ENCODE data around the gene RIN3.

RIN3 gene

DNA sequence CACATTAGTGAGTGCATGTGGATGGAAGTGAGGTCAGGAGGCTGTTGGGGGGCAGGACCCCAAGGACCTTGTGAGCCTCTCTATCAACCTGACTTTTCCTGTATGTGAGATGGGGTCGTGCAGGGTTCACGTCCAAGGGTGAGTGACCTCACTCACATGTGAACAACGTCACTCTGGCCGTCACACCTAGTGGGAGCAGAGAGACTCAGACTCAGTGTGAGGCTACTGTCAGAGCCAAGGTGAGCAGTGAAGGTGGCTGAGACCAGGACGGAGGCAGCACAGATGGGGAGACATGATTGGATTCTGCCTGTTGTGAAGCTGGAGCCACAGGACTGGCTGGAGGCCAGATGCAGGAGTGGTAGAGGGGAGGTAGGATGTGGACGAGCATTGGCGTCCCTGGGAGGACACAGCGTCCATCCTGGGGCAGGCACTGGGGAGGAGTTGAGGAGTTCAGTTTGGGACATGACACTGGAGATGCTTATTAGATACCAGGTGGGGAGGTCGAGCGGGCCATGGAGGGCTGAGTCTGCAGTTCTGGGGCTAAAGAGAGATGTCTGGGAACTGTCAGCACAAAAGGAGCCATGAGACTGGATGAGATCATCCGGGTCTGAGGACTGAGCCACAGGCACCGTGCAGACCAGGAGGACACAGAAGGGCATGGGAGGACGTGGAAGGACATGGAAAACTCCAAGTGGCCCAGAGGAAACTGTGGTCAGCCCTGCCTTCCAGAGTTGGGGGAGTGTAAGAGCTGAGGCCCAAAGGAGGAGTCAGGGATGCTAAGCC, 142.0 kb downstream of the RIN3 start:
- no peaks in the 10 kb centered on the region for H3K36me3 ChIP-seq (ENCODE audit: control insufficient read depth, insufficient read depth, low read length)
- H3K4me3 ChIP-seq (ENCODE audit: low read depth, low read length), result no peak overlapping the region
- H3K27me3 ChIP-seq (ENCODE audit: control insufficient read depth, insufficient read depth, low read length), result no peaks in the 10 kb centered on the region
- H3K9me3 ChIP-seq (ENCODE audit: control insufficient read depth, insufficient read depth, low read length), result no peaks in the 10 kb centered on the region
- no peaks in the 10 kb centered on the region for H3K4me1 ChIP-seq (ENCODE audit: control insufficient read depth, insufficient read depth, low read length)
- H3K9ac ChIP-seq (ENCODE audit: low read depth, low read length), result no peak overlapping the region

DNA sequence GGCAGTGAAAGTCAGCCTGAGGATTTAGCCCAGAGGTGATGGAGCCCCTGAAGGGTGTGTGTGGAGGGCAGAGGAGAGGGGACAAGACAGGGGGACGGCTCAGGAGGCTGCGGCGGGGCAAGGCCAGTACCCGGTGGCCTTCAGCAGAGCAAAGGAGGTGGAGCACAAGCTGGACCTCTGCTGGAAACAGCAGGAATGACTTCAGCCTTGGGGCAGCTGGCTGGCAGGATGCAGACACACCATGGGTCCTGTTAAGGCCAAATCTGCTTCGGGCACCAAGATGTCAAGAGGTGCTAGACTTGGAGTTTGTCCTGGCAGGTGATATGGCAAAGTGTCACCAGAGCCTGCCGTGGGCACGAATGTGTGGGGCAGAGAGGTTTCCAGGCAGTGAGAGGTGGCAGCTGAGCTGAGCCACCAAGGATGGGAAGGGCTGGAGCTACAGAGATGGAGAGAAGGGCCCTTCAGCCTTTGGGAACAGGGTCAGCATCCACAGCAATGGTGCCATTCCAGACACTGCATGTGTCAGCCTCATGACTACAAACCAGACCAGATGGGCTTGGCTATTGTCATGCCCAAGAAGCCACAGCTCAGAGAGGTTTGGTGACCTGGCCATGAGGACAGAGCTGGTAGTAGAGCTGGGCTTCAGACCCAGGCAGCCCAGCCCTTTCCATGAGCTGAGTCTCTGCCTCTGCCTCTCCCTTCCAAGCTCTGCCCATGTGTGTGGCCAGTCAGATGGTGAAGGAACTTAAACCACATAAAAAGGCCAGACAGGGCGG, 142.9 kb downstream of the RIN3 start:
- Histone ChIP-seq H3K36me3 (ENCODE audit: control insufficient read depth, insufficient read depth, low read length) (no peaks in the 10 kb centered on the region), H3K9me3 (ENCODE audit: control insufficient read depth, insufficient read depth, low read length) (no peaks in the 10 kb centered on the region), H3K27me3 (ENCODE audit: control insufficient read depth, insufficient read depth, low read length) (no peaks in the 10 kb centered on the region), H3K4me1 (ENCODE audit: control insufficient read depth, insufficient read depth, low read length) (no peaks in the 10 kb centered on the region), H3K9ac (ENCODE audit: low read depth, low read length) (no peak overlapping the region), H3K4me3 (ENCODE audit: low read depth, low read length) (no peak overlapping the region)

DNA sequence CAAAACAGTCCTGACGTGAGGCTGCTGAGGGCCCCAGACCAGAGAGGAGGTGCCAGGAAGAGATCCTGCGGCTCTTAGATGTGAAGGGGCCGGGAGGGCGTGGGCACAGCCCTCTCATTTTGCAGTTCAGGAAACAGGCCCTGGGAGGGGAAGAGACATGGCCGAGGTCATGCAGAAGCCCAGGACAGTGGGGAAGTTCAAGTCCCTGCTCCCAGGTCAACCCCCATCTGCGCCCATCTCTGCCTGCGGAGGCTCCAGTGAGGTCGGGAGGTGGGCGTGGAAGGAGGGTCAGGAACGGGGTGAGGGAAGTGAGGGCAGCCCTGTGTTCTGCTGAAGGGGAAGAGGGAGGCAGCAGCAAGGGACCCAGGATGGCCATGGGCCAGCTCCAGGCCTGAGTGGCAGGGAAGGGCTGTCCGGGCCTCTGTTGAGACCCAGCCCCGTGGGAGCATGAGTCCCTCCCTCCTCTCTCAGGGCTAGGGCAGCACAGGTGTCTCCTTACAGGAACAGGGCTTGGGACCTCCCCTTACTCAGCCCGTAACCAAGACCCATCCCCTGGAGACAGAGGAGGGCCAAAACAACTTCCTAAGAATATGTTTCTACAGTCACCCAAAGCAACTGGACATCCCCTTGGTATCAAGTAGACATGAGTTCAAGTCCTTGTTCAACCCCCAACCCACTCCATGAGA, 144.0 kb downstream of the RIN3 start:
- Histone ChIP-seq H3K4me3 (ENCODE audit: low read depth, low read length) (no peak overlapping the region), H3K9me3 (ENCODE audit: control insufficient read depth, insufficient read depth, low read length) (no peaks in the 10 kb centered on the region), H3K36me3 (ENCODE audit: control insufficient read depth, insufficient read depth, low read length) (no peaks in the 10 kb centered on the region), H3K27me3 (ENCODE audit: control insufficient read depth, insufficient read depth, low read length) (no peaks in the 10 kb centered on the region), H3K9ac (ENCODE audit: low read depth, low read length) (no peak overlapping the region), H3K4me1 (ENCODE audit: control insufficient read depth, insufficient read depth, low read length) (no peaks in the 10 kb centered on the region)

DNA sequence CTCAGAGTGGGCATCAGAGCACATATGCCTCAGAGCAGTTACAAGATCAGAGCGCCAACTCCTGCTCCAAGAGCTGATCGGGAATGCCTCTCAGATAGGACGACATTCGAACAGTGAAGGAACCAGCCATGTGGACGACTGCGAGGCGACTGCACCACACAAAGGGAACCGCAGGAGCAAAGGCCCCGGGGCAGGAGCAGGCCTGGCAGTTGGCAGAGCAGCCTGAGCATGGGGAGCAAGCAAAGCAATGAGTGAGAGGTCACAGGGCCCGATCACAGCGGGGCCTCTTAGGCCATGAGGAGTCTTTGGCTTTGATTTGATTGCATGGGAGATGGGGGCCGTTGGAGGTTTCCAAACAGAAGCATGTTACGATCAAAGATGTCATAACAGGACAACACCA, 144.6 kb downstream of the RIN3 start:
- Histone ChIP-seq H3K4me3 (ENCODE audit: low read depth, low read length) (no peak overlapping the region), H3K9me3 (ENCODE audit: control insufficient read depth, insufficient read depth, low read length) (no peaks in the 10 kb centered on the region), H3K9ac (ENCODE audit: low read depth, low read length) (no peak overlapping the region), H3K27me3 (ENCODE audit: control insufficient read depth, insufficient read depth, low read length) (no peaks in the 10 kb centered on the region), H3K4me1 (ENCODE audit: control insufficient read depth, insufficient read depth, low read length) (no peaks in the 10 kb centered on the region), H3K36me3 (ENCODE audit: control insufficient read depth, insufficient read depth, low read length) (no peaks in the 10 kb centered on the region)

DNA sequence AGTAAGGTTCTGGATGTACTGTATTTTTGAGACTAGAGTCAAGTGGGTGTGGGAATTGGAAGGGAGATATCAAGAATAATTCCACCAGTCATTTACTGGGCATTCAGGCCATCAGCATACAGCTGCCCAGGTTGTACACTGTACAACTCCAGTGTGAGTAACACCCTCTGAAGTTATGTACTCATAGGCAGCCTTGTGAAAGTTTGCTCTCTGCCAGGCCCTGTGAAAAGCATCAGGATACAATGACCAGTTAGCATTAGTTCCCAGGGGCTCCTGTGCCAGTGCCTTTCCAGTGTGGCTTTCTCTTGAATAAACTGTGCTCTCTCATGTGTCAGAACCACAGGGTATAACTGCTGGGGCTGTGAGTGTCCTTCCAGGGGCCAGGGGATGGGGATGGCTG, 145.1 kb downstream of the RIN3 start:
- H3K4me1 ChIP-seq (ENCODE audit: control insufficient read depth, insufficient read depth, low read length), result no peaks in the 10 kb centered on the region
- no peaks in the 10 kb centered on the region for H3K36me3 ChIP-seq (ENCODE audit: control insufficient read depth, insufficient read depth, low read length)
- no peaks in the 10 kb centered on the region for H3K27me3 ChIP-seq (ENCODE audit: control insufficient read depth, insufficient read depth, low read length)
- no peak overlapping the region for H3K4me3 ChIP-seq (ENCODE audit: low read depth, low read length)
- H3K9me3 ChIP-seq (ENCODE audit: control insufficient read depth, insufficient read depth, low read length), result no peaks in the 10 kb centered on the region
- no peak overlapping the region for H3K9ac ChIP-seq (ENCODE audit: low read depth, low read length)

DNA sequence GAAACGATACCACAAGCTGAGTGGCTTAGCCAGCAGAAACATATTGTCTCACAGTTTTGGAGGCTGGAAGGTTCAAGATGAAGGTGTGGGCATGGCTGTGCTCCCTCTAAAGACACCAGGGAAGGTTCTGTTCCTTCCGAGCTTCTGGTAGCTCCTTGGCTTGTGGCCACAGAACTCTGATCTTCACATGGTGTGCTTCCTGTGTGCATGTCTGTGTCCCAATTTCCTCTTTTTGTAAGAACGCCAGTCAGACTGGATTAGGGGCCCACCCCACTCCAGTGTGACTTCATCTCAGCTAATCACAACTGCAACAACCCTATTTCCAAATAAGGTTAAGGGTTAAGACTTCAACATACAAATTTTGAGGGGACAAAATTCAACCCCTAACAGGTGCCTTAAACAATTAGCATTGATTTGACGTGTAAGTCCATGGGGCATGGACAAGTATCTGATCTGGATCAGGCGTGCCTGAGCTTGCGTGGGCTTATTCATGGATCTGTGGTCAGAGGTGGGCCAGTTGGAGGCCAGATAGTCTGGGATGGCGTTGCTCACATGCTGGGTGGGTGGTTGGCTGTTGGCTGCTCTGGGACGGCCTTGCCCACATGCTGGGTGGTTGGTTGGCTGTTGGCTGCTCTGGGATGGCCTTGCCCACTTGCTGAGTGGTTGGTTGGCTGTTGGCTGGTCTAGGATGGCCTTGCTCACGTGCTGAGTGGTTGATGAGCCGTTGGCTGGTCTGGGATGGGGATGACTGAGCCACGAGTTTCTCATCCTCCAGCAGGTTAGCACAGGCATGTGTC, 146.4 kb downstream of the RIN3 start:
- Histone ChIP-seq H3K9me3 (ENCODE audit: control insufficient read depth, insufficient read depth, low read length) (no peaks in the 10 kb centered on the region), H3K4me3 (ENCODE audit: low read depth, low read length) (no peak overlapping the region), H3K36me3 (ENCODE audit: control insufficient read depth, insufficient read depth, low read length) (no peaks in the 10 kb centered on the region), H3K27me3 (ENCODE audit: control insufficient read depth, insufficient read depth, low read length) (no peaks in the 10 kb centered on the region), H3K4me1 (ENCODE audit: control insufficient read depth, insufficient read depth, low read length) (no peaks in the 10 kb centered on the region), H3K9ac (ENCODE audit: low read depth, low read length) (no peak overlapping the region)

DNA sequence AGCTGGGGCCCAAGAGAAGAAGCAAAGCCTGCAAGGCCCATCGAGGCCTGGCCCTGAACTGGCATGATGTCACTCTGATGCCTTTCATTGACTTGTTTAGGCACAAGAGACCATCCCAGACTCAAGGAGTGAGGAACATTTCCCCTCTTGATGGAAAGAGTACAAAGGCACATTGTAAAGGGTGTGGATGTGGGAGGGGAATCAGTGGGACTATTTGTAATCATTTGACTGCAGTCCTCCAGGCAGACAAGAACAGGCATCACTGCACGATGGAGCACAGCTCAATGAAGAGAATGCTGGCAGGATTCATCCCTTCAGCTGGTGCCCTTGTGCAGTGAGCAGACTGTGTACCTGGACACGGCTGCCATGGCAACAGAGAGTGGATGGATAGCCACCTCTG, 147.0 kb downstream of the RIN3 start:
- H3K9ac ChIP-seq (ENCODE audit: low read depth, low read length), result no peak overlapping the region
- H3K9me3 ChIP-seq (ENCODE audit: control insufficient read depth, insufficient read depth, low read length), result no peaks in the 10 kb centered on the region
- H3K4me1 ChIP-seq (ENCODE audit: control insufficient read depth, insufficient read depth, low read length), result no peaks in the 10 kb centered on the region
- H3K4me3 ChIP-seq (ENCODE audit: low read depth, low read length), result no peak overlapping the region
- H3K27me3 ChIP-seq (ENCODE audit: control insufficient read depth, insufficient read depth, low read length), result no peaks in the 10 kb centered on the region
- no peaks in the 10 kb centered on the region for H3K36me3 ChIP-seq (ENCODE audit: control insufficient read depth, insufficient read depth, low read length)

DNA sequence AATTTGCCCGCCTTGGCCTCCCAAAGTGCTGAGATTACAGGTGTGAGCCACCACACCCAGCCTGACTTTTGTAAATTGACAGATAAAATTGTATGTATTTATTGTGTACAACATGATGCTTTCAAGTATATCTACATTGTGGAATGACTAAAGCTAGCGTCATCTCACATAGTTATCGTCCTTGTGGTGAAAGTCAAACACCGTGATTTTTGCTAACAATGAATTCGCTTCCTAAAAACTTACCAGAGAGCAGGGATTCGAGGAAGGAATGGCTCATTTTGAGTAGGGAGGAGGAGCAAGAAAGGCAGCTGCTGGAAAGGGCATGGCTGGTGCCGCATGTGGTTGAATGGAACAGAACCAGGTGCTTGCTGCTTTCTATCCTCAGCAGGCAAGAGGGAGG, 149.5 kb downstream of the RIN3 start:
- Histone ChIP-seq H3K9me3 (ENCODE audit: control insufficient read depth, insufficient read depth, low read length) (no peaks in the 10 kb centered on the region), H3K4me3 (ENCODE audit: low read depth, low read length) (no peak overlapping the region), H3K27me3 (ENCODE audit: control insufficient read depth, insufficient read depth, low read length) (no peaks in the 10 kb centered on the region), H3K4me1 (ENCODE audit: control insufficient read depth, insufficient read depth, low read length) (no peaks in the 10 kb centered on the region), H3K36me3 (ENCODE audit: control insufficient read depth, insufficient read depth, low read length) (no peaks in the 10 kb centered on the region), H3K9ac (ENCODE audit: low read depth, low read length) (no peak overlapping the region)

DNA sequence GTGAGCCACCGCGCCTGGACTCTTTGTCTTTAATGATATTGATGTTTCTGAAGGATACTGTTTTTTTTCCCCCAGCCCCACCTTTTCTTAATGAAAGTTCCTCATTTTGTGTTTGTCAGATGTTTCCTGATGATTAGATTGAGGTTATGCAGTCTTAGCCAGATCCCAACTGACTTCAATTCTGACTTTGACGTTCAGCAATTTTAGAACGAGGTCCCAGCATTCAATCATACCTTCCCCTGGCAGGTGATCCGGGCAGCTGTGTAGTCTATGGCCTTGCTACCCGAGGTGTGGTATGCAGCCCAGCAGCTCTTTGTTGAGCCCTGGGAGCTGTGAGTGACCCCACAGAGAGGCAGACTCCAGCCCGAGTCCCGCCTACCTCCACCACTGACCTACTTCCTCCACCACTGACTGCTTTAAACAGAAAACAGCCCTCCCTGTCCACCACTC, 152.1 kb downstream of the RIN3 start:
- Histone ChIP-seq H3K9ac (ENCODE audit: low read depth, low read length) (no peak overlapping the region), H3K36me3 (ENCODE audit: control insufficient read depth, insufficient read depth, low read length) (no peaks in the 10 kb centered on the region), H3K4me3 (ENCODE audit: low read depth, low read length) (no peak overlapping the region), H3K4me1 (ENCODE audit: control insufficient read depth, insufficient read depth, low read length) (no peaks in the 10 kb centered on the region), H3K27me3 (ENCODE audit: control insufficient read depth, insufficient read depth, low read length) (no peaks in the 10 kb centered on the region), H3K9me3 (ENCODE audit: control insufficient read depth, insufficient read depth, low read length) (no peaks in the 10 kb centered on the region)

DNA sequence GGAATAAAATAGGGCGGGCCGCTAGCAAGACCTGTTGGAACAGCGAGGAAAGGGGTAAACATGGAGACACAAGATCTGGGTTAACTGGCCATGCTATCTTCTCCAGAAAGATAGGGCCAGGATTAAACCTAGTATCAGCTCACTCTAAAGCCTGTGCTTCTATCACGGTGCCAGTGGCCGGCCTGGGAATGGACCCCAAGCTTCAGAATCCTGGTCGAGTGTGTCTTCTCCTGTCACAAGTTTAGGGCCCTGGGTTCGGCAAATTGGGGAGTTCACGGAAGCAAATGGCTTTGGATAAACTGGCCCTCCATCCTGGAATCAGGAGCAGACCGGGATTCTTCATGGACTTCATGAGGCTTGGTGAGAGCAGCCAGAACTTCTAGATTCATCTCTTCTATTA, 152.7 kb downstream of the RIN3 start:
- H3K9ac ChIP-seq (ENCODE audit: low read depth, low read length), result no peak overlapping the region
- H3K36me3 ChIP-seq (ENCODE audit: control insufficient read depth, insufficient read depth, low read length), result no peaks in the 10 kb centered on the region
- no peaks in the 10 kb centered on the region for H3K9me3 ChIP-seq (ENCODE audit: control insufficient read depth, insufficient read depth, low read length)
- H3K27me3 ChIP-seq (ENCODE audit: control insufficient read depth, insufficient read depth, low read length), result no peaks in the 10 kb centered on the region
- no peaks in the 10 kb centered on the region for H3K4me1 ChIP-seq (ENCODE audit: control insufficient read depth, insufficient read depth, low read length)
- H3K4me3 ChIP-seq (ENCODE audit: low read depth, low read length), result no peak overlapping the region

DNA sequence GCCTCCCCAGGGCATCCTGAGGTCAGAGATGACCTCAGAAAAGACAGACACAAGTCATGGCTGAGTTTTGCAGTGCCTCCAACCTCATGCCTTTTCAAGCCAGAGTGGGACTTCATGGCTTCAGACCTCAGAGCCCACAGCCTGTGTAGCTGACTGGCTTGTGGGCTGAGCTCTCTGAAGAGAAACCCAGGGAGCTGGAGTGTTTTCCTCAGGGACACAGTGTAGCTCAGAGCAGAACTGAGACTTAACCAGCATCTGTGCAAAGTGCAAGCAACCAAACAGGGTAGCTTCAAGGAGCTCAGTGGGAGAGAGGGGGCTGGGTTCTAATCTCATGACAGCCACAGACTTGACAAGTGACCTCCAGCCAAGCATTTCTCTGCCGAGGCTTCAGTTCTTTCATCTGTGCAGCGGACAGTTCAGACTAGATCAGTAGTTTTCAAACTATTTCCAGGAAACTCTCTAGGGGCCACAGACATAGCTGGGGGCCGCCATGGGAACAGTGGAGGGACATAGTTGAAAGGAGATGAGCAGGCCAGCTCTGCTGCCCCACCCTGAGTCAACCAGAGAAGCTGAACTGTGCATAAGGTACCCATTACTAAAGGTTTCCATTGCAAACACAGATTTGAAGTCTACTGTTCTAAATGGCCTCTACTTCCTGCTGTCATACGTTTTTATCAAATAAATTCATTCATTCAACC, 154.8 kb downstream of the RIN3 start:
- Histone ChIP-seq H3K9ac (ENCODE audit: low read depth, low read length) (no peak overlapping the region), H3K9me3 (ENCODE audit: control insufficient read depth, insufficient read depth, low read length) (no peaks in the 10 kb centered on the region), H3K27me3 (ENCODE audit: control insufficient read depth, insufficient read depth, low read length) (no peaks in the 10 kb centered on the region), H3K36me3 (ENCODE audit: control insufficient read depth, insufficient read depth, low read length) (no peaks in the 10 kb centered on the region), H3K4me3 (ENCODE audit: low read depth, low read length) (no peak overlapping the region), H3K4me1 (ENCODE audit: control insufficient read depth, insufficient read depth, low read length) (no peaks in the 10 kb centered on the region)

All from iPS-15b (cell line).